NB4 (cell line): ENCODE results near the gene ROPN1L.

Source experiments
- DNase-seq: peaks from one replicate; pipeline ENCODE4 v3.0.0; 2010; ENCODE audit warnings: low read depth
- H3K4me3 ChIP-seq: one replicate; pipeline ENCODE4 v1.5.1; 2011; ENCODE audit warnings: mild to moderate bottlenecking, low read depth, low read length, moderate library complexity
- CTCF ChIP-seq: IDR thresholded peaks from one replicate; pipeline ENCODE4 v1.5.1; 2012; ENCODE audit warnings: low read depth, low read length
- MAX ChIP-seq: IDR thresholded peaks from 2 replicates; pipeline ENCODE4 v1.6.1; 2011; ENCODE audit warnings: low read depth, low read length
- MYC ChIP-seq: IDR thresholded peaks from 2 replicates; pipeline ENCODE4 v1.6.1; 2011; ENCODE audit warnings: low read depth, low read length
- POLR2A ChIP-seq: IDR thresholded peaks from 2 replicates; pipeline ENCODE4 v1.6.1; 2011; ENCODE audit warnings: mild to moderate bottlenecking; ENCODE audit not compliant: insufficient read length; ENCODE audit errors: extremely low read depth

ROPN1L gene

GRCh38 chr5:10476878-10477277 is 35.2 kb downstream of the ROPN1L start:
- no peak overlapping the region for H3K4me3 ChIP-seq
- TF ChIP-seq MAX (no peak), CTCF (no peak), POLR2A (no peak)
- no peak for DNase-seq

- H3K4me3 ChIP-seq, result no peak overlapping the region
- no peak for DNase-seq
- TF ChIP-seq POLR2A, result no peak
Measured at GRCh38 chr5:10477943-10478342, 36.3 kb downstream of the ROPN1L start.

- TF ChIP-seq CTCF (no peak), MYC (no peak), POLR2A (no peak), MAX (no peak)
- no peak for DNase-seq
- no peak overlapping the region for H3K4me3 ChIP-seq
Measured at GRCh38 chr5:10478436-10478835, 36.8 kb downstream of the ROPN1L start.

- TF ChIP-seq POLR2A (no peak), CTCF (no peak), MAX (no peak), MYC (no peak)
- no peak overlapping the region for H3K4me3 ChIP-seq
- no peak for DNase-seq
Measured at GRCh38 chr5:10479154-10479721, 37.6 kb downstream of the ROPN1L start.

- no peak overlapping the region for H3K4me3 ChIP-seq
- TF ChIP-seq POLR2A (no peak), MAX (no peak), CTCF (no peak), MYC (no peak)
- no peak for DNase-seq
Measured at GRCh38 chr5:10480237-10480985, 38.7 kb downstream of the ROPN1L start.

- no peak for DNase-seq
- no peak overlapping the region for H3K4me3 ChIP-seq
- TF ChIP-seq MAX (no peak), MYC (no peak), POLR2A (no peak), CTCF (no peak)
Measured at GRCh38 chr5:10481241-10481935, 39.7 kb downstream of the ROPN1L start.
